DMS53 treated with DMSO at 0.1 percent for 48 hours (cell line): Measurements from ENCODE around the gene IL11RA.
A peak's percentile ranks its signal among the peaks of the same experiment; 100 is the strongest.

Experiments used
- DNase-seq: peaks from one replicate; lab custom pipeline; 2025; ENCODE audit not compliant: unreplicated experiment; lab: John Stamatoyannopoulos, UW

Gene IL11RA

DNA sequence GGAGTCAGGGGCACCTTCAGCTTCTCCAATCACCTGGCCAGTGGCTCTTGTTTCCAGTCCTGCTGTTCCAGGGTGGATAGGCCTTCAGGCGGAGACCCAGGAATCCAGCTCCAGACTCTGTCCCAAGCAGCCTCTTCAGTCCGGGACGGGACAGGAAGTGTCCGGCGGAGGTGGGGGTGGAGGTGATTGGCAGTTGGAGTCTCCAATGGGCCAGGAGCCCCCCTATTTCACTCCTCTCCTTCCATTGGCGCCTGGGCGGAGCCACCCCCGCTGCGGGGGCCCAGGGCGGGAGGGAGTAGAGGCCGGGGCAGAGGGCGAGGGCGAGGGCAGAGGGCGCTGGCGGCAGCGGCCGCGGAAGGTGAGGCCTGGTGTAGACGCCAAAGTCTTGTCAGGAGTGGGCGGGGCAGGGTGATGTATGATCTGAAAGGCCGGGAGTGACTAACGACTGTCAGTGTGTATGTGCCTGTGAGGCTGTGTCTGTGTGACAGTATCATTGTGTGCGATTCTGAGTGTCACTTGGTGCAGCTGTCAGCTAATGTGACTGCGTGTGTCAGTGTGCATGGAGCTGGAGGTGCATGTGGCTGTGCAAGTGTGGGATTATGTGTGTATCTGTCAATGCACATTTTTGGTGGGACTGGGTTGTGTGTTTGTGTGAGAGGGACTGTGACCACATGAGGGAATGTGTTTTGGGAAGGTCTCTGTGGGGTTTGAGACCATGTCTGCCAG lies at the start of gene IL11RA:
Gene IL11RA (plus strand): TSS at position 310 of the 726 bp plus-strand sequence. CDS start 3,033 bp downstream, outside the sequence.
- DNase-seq, result peak; percentile 56

- peak; percentile 27 for DNase-seq
Measured at GRCh38 chr9:34603610-34604231, 48.3 kb upstream of the IL11RA start.

GRCh38 chr9:34606190-34606589 lies 45.8 kb upstream of the IL11RA start:
- no peak for DNase-seq

- DNase-seq, result peak; percentile 47
Measured at GRCh38 chr9:34606905-34607304, 45.1 kb upstream of the IL11RA start.

DNA sequence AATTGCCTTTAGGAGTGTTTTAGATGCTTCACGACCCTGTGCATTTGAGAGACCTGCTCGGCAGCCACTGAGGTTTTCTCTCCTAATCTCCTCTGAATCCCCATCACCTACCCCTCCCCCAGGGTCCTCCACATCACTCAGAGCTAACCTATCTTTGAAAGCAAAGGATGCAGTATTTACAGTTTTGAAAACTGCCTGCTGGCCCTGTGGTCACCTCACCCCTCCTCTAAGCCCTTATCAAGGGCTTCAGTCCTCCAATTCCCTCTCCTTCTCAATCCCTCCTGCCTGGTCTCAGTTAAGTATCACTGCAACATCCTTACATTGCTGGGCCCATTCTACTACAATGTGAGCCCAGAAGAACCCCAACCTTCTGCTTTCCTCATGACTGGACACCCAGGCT lies 44.7 kb upstream of the IL11RA start:
- DNase-seq, result no peak

DNA sequence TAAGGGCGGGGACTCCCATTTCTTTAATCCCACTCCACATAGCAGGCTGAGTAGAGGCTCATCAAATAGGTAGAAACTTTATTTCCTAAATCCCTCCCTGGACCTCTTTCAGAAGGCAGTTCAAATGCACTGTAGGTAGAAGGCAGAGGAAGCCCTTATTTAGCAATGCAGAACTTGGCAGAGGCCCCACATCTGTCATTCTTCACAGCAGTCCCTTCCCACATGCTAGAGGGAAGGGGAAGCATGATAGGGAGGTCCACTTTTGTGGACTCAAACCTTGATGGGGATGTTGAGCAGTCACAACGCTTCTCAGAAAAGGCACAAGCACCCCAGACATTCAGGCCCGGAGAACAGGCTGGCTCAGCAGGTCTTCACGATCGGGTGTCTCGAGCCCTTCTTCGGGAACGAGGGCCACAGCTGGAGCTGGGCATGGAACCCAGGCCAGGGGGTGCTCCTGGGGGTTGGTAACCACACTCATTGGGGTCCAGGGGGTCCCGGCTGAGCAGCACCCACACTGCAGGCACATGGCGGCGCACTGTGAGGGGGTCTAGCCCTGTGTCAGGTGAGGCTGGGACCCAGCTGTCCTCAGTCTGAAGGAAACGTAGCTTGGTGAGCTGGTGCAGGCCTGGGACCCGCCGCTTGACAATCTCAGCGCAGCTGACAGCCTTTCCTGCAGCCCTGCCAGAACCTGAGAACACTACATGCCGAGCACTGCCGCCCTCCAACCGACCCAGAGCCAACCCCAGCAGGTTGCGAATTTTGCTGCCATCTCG lies 41.4 kb upstream of the IL11RA start:
- no peak for DNase-seq

GRCh38 chr9:34611251-34611810 lies 40.7 kb upstream of the IL11RA start:
- no peak for DNase-seq

GRCh38 chr9:34611811-34612787 lies 39.9 kb upstream of the IL11RA start, which contains the start of gene RPP25L:
Gene RPP25L, minus strand, starts transcription at chr9:34612097. Its CDS starts 801 bp downstream, at chr9:34611296.
- peak; percentile 43 for DNase-seq

DNA sequence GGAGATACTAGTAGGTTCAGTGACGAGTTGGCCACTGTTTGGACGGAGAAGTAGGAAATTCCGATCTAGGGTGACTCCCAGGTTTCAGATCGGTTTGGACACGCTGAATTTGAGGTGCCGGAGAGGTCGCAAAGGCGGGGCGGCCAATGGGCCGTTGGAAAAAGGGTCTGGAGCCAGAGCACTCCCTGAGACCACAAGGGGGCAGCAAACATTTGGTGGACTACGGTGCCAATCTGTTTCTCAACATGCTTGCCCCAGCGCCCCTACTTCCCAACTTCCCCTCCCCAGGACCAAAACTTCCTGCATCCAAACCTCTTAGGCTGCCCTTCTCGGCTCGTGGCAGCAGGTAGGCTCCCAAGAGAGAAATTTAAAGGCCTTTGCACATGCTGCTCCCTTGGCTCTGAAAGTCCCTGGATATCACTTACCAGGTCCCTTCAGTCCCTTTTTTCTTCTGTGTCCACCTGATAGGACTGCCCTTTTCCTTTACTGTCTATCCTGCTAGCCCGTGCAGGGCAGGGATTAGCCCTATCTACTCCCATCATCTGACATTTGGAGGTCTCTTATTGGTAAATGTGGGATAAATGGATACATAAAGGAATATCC lies 39.1 kb upstream of the IL11RA start:
- DNase-seq, result peak; percentile 31

GRCh38 chr9:34615132-34615531 lies 36.9 kb upstream of the IL11RA start:
- no peak for DNase-seq

GRCh38 chr9:34620061-34620994 lies 31.7 kb upstream of the IL11RA start, which contains the start of gene DCTN3:
Gene DCTN3, minus strand, starts transcription at chr9:34620495. Its CDS starts 31 bp downstream, at chr9:34620464.
- peak; percentile 76 for DNase-seq

DNA sequence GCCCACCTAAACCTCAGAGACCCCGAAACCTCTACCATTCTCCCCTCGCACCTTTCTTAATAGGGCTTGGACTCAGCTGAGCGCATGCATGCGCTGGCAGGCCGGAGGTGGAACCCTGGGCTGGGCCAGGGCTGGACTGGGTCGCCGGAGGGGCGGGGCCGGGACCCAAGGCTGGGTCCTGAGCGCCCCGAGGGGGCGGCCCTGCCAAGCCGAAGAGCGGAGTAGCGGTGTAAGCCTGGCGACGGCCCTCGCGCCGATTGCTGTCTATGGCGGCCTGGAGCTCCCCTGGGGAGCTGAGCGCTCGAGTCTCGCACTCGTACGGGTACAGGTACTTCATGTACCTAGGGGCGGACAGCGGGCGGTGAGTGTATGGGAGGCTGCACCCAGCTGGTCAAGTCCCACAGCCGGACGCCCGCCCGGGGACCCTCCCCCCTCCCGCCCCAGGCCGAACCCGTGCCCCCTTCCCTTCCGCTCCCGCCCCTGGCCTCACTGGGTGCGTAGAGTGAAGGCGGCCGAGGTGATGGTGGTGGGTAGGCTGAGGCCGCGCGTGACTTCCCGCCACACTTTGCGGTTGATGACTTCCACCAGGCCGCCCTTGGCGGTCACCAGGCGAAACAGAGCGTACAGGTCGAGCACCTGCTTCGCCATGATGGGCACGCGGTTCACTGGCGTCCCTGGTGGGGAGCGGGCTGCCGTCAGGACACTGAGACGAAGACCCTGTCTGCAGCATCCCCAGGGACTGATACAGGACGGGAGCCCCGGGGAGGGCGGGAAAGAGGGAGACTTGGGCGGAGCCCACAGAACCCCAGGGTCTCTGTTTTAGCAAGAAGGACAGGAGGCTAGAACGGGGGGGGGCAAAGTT lies 28.4 kb upstream of the IL11RA start:
- no peak for DNase-seq

- DNase-seq, result no peak
Measured at GRCh38 chr9:34624475-34625185, 27.4 kb upstream of the IL11RA start.

DNA sequence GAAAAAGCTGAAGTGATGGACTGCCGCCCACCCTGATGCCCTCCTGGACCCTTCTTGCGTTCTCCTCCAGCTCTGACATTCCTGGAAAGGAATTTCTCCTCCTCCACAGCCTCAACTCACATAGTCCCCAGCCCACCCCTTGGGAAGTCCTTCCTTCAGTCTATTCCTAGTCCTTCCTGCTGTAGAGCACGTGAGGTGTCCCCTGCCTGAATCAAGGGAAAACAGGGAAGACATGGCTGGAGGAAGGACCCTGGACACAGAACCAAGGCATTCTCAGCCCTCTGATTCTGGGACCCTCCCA lies 26.8 kb upstream of the IL11RA start:
- no peak for DNase-seq

DNA sequence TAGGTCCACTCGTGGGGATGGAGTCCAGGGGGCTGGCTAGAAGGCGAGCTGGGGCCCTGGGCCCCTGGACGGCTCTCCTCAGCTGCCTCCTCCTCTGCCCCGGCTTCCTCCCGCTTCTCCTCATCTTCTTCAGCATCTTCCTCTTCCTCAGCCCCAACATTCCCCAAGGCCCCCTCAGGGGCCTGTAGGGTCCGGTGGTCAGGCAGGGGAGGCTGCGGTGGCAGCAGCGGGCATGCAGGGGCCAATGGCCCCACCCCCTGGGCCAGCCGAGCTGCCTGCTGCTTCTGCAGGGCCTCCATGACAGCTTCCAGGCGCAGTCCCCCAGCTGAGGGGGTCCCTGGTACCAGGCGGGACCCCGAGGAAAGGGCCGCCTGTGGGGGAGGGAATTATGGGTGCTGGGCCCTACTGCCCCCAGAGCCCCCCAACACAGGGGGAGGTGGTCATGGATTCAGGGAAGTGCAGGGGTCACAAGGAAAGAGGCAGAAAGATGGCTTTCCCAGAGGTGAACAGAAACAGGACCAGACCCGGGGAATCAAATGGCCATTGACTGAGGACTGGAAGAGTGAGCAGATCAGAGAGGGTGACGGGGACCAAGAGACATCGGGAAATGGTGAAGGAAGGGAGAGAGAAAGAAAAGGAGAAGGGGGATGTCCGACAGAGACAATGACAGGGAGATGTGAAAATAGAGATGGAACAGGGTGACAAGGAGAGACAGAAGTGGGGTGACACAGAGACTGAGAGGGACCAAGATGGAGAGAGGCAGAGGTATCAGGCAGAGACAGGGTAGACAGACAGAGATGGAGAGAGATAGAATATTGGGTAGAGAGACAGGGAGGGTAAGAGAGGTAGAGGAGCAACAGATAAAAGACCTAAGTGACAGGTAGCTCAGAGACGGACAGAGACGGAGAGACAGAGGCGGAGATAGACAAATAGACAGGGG lies 24.0 kb upstream of the IL11RA start:
- DNase-seq, result no peak
